HEK293T (cell line): ENCODE results near the gene CALM1.
A peak's percentile ranks its signal among the peaks of the same experiment; 100 is the strongest.

Experiments used
- CTCF ChIA-PET: fragments of 350-600 bp; formaldehyde crosslinking; extraction: SDS; loops from one replicate; lab custom pipeline; 2021; ENCODE audit warnings: antibody characterized with exemption, inconsistent platforms; lab: Yijun Ruan, JAX
- POLR2A ChIA-PET: fragments of 350-600 bp; formaldehyde crosslinking; extraction: SDS; loops from one replicate; lab custom pipeline; 2020; ENCODE audit warnings: antibody characterized with exemption, inconsistent platforms; lab: Yijun Ruan, JAX
- DNase-seq: peaks from one replicate; pipeline ENCODE4 v3.0.0; 2012; ENCODE audit warnings: mixed read lengths; ENCODE audit errors: extremely low spot score
- ARNT ChIP-seq: fragments of 450-650 bp; IDR thresholded peaks from 2 replicates; pipeline ENCODE4 v1.6.1; 2017; ENCODE audit warnings: mild to moderate bottlenecking
- BHLHE40 ChIP-seq: fragments of 450-650 bp; IDR thresholded peaks from 2 replicates; pipeline ENCODE4 v1.6.1; 2016; ENCODE audit warnings: mild to moderate bottlenecking, moderate library complexity, borderline replicate concordance
- CTBP1 ChIP-seq: fragments of 450-650 bp; IDR thresholded peaks from 2 replicates; pipeline ENCODE4 v1.6.1; 2016; ENCODE audit warnings: borderline replicate concordance
- ELF4 ChIP-seq: fragments of 450-650 bp; IDR thresholded peaks from 2 replicates; pipeline ENCODE4 v1.6.1; 2017; ENCODE audit warnings: antibody characterized with exemption
- FOXA1 ChIP-seq: fragments of 450-650 bp; IDR thresholded peaks from 2 replicates; pipeline ENCODE4 v1.6.1; 2016; ENCODE audit warnings: mild to moderate bottlenecking
- FOXK2 ChIP-seq: fragments of 450-650 bp; IDR thresholded peaks from 2 replicates; pipeline ENCODE4 v1.6.1; 2016; ENCODE audit warnings: mild to moderate bottlenecking
- FOXM1 ChIP-seq: fragments of 450-650 bp; IDR thresholded peaks from 2 replicates; pipeline ENCODE4 v1.6.1; 2017; ENCODE audit warnings: mild to moderate bottlenecking, borderline replicate concordance
- HDGF ChIP-seq: fragments of 450-650 bp; IDR thresholded peaks from 2 replicates; pipeline ENCODE4 v1.6.1; 2017; ENCODE audit warnings: antibody characterized with exemption, borderline replicate concordance
- L3MBTL2 ChIP-seq: fragments of 450-650 bp; conservative IDR thresholded peaks from 2 replicates; pipeline ENCODE4 v1.6.1; 2016; ENCODE audit warnings: mild to moderate bottlenecking
- LEF1 ChIP-seq: fragments of 450-650 bp; IDR thresholded peaks from 2 replicates; pipeline ENCODE4 v1.6.1; 2017; ENCODE audit warnings: mild to moderate bottlenecking, borderline replicate concordance
- NFRKB ChIP-seq: fragments of 450-650 bp; IDR thresholded peaks from 2 replicates; pipeline ENCODE4 v1.6.1; 2016; ENCODE audit warnings: mild to moderate bottlenecking, moderate library complexity
- PKNOX1 ChIP-seq: fragments of 450-650 bp; IDR thresholded peaks from 2 replicates; pipeline ENCODE4 v1.6.1; 2016
- SP1 ChIP-seq: fragments of 450-650 bp; IDR thresholded peaks from 2 replicates; pipeline ENCODE4 v1.6.1; 2017
- SUZ12 ChIP-seq: fragments of 450-650 bp; IDR thresholded peaks from 2 replicates; pipeline ENCODE4 v1.6.1; 2016; ENCODE audit warnings: mild to moderate bottlenecking
- TARDBP ChIP-seq: fragments of 450-650 bp; IDR thresholded peaks from 2 replicates; pipeline ENCODE4 v1.6.1; 2016
- ZNF384 ChIP-seq: fragments of 450-650 bp; IDR thresholded peaks from 2 replicates; pipeline ENCODE4 v1.6.1; 2016

CALM1 gene

GRCh38 chr14:90440592-90440991, 43.8 kb downstream of the CALM1 start:
- ChIA-PET POLR2A (no interaction called here), CTCF (interaction anchor here (0.5 kb wide), 1 partner anchor 17 kb away, joined by 3 read pairs; no protein-coding TSS in a partner anchor)
- DNase-seq: no peak
- TF ChIP-seq SUZ12 (no peak), FOXK2 (no peak), HDGF (no peak), BHLHE40 (no peak), SP1 (no peak), CTBP1 (no peak), TARDBP (no peak), ARNT (no peak), FOXA1 (no peak), PKNOX1 (no peak), ZNF384 (no peak), ELF4 (no peak)

- TF ChIP-seq FOXM1 (no peak), FOXK2 (no peak), ZNF384 (no peak), HDGF (no peak), ELF4 (no peak), PKNOX1 (no peak), FOXA1 (no peak), BHLHE40 (no peak), CTBP1 (no peak), NFRKB (no peak), TARDBP (no peak), SP1 (no peak), SUZ12 (no peak), ARNT (no peak), L3MBTL2 (no peak)
- DNase-seq: no peak
- POLR2A ChIA-PET: no interaction called here
- CTCF ChIA-PET: no interaction called here
These were observed 45.6 kb downstream of the CALM1 start for GRCh38 chr14:90442388-90442787.

GRCh38 chr14:90443161-90444076, 46.6 kb downstream of the CALM1 start:
- POLR2A ChIA-PET: no interaction called here
- TF ChIP-seq HDGF: no peak
- no peak for TF ChIP-seq ZNF384
- no peak for TF ChIP-seq FOXM1
- no peak for TF ChIP-seq FOXK2
- TF ChIP-seq BHLHE40: no peak
- TF ChIP-seq LEF1: no peak
- TF ChIP-seq PKNOX1: no peak
- DNase-seq: no peak
- CTCF ChIA-PET: no interaction called here

- ChIA-PET CTCF (no interaction called here), POLR2A (no interaction called here)
- TF ChIP-seq SP1 (no peak), FOXM1 (no peak), CTBP1 (no peak), NFRKB (no peak), BHLHE40 (no peak), ARNT (no peak), LEF1 (no peak), HDGF (no peak), ELF4 (no peak), ZNF384 (no peak), FOXA1 (no peak), L3MBTL2 (no peak), SUZ12 (no peak), TARDBP (no peak), PKNOX1 (no peak), FOXK2 (no peak)
- DNase-seq: no peak
These were observed 47.4 kb downstream of the CALM1 start for GRCh38 chr14:90444077-90444696.

- POLR2A ChIA-PET: no interaction called here
- CTCF ChIA-PET: no interaction called here
- TF ChIP-seq PKNOX1 (peak; percentile 89), ELF4 (no peak), L3MBTL2 (no peak), LEF1 (no peak), FOXK2 (no peak), ARNT (no peak), SP1 (no peak)
- DNase-seq: no peak
These were observed 48.2 kb downstream of the CALM1 start for GRCh38 chr14:90445011-90445410.
